Adrenal gland (tissue), 12 donors: ENCODE results near the gene CCDC51. TPM values are rescaled to one million over a fixed set of nuclear protein-coding genes. Genes with fewer than 3 reads are reported as not detected.
"Not testable (repeated sequence)": the region's sequence is repeated elsewhere in the genome, so short reads cannot be mapped to it uniquely, and the experiment has no call there.

Experiments
- DNase-seq, 7 donors: peaks; one replicate each; pipeline ENCODE4 v3.0.0-alpha.2; 2019 to 2020
- H3K27ac ChIP-seq, 5 donors: fragments of 200-600 bp; sonication (generic) in 4 of 5; 1 replicate in 3 of 5; 2 replicates in 2 of 5; pipeline versions ENCODE4 v1.5.1 to v1.8.0; 2016 to 2020; ENCODE audit warnings: mild to moderate bottlenecking in 1 of 5
- H3K27me3 ChIP-seq: fragments of 200-600 bp; 2 replicates; pipeline ENCODE4 v1.8.0; 2021
- H3K36me3 ChIP-seq, 2 donors: fragments of 200-600 bp; replicated peaks in 1 of 2; 1 replicate in 1 of 2; 2 replicates in 1 of 2; pipeline versions ENCODE4 v1.5.1 to v1.8.0; 2018 to 2022
- H3K4me1 ChIP-seq, 2 donors: fragments of 200-600 bp; replicated peaks in 1 of 2; 1 replicate in 1 of 2; 2 replicates in 1 of 2; pipeline versions ENCODE4 v1.5.1 to v1.8.0; 2018 to 2021
- H3K4me3 ChIP-seq, 4 donors: fragments of 200-600 bp; sonication (generic) in 3 of 4; one replicate each; pipeline ENCODE4 v1.5.1; 2016 to 2018
- H3K9me3 ChIP-seq, 3 donors: fragments of 200-600 bp; sonication (generic) in 1 of 3; replicated peaks in 1 of 3; 1 replicate in 2 of 3; 2 replicates in 1 of 3; pipeline versions ENCODE4 v1.5.1 to v1.8.0; 2016 to 2021
- CTCF ChIP-seq, 6 experiments: fragments of 450-650 bp in 4 of 6; fragments of 200-600 bp in 2 of 6; sonication (generic) in 1 of 6; IDR thresholded peaks; 1 replicate in 5 of 6; 2 replicates in 1 of 6; pipeline versions ENCODE4 v1.5.1 to v1.8.0; 2016 to 2021; ENCODE audit warnings: antibody characterized with exemption in 6 of 6, mild to moderate bottlenecking in 2 of 6, moderate library complexity in 1 of 6
- POLR2A ChIP-seq, 2 donors: fragments of 450-650 bp; IDR thresholded peaks; one replicate each; pipeline ENCODE4 v1.6.1; 2017; ENCODE audit warnings: antibody characterized with exemption in 2 of 2, mild to moderate bottlenecking in 2 of 2, moderate library complexity in 1 of 2
- WGBS, 4 donors: extraction: QIAGEN DNeasy Blood & Tissue Kit in 2 of 4; methylation state at CpG; one replicate each; pipeline versions ENCODE4 v1.1.5 to v1.1.7; 2013 to 2017; 5-methylcytosine and 5-hydroxymethylcytosine counted together
- intact Hi-C, 2 donors: fragments of 100-400 bp; cut with DNase I; formaldehyde crosslinking; loops; one replicate each; pipeline versions ENCODE4 v1.14.1 to v1.15.0; 2022 to 2023
- polyA plus RNA-seq, 3 donors: library from polyadenylated mRNA; stranded (reverse); fragments of 200-250 nt in 2 of 3; fragments of 350-450 nt in 1 of 3; fragmentation: Illumina TruSeq in 1 of 3; extraction: RNeasy Lipid Tissue Mini Kit (QIAGEN cat#74804) in 1 of 3; gene quantifications; one replicate each; pipeline ENCODE4 v1.2.3, GENCODE V29; 2013 to 2014
- total RNA-seq, 9 donors: library from RNA; depleted of rRNA in 4 of 9; stranded (reverse); fragments of >200 nt in 4 of 9; fragments of 120-200 nt in 1 of 9; fragmentation: NEBNext Ultra II Directional in 1 of 9; extraction: Animal tissue kit (Norgen Biotek cat#: 25700) in 1 of 9; gene quantifications; one replicate each; pipeline versions ENCODE4 v1.1.0 to v1.2.4, GENCODE V29; 2013 to 2023
- donor health status: healthy with polysubstance abuse.
- donor health status: Bipolar disorder and iron deficiency.
- donor health status: DM: yes; HTN: yes; CAD: no.
- donor health status: DM: no; HTN: no; CAD: no.
- donor health status: DM: no; HTN: no; CAD: no.
- donor health status: DM: yes; HTN: yes; CAD: no.

The CCDC51 gene
- total and polyA plus RNA-seq, 12 donors: 7.3 to 30.4 (median 19.5) TPM

DNA sequence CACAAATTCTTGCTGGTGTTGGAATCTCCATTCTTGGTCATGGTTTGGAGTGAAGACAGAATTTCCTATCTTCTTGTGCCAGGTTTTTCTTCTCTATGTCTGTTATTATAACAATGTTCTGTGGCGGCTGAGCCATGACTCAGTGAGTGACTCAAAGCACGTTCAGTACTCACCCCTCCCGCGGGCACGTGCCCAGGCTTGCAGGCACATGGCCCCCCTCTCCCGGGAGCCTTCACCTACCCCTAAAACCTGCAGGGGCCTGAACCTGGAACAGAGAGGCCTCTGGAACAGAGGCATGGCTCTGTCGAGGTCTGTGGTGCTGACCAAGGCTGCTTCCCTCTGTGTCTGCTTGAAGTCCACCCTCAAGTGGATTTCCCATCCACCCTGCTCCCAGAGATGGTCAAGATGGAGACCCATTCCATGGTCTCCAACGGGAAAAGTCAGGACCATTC is 37.6 kb downstream of the CCDC51 start:
- intact Hi-C loops: loop anchor here in 1 of 2 donors (1.0 kb wide), 1 partner anchor 29 kb away; no protein-coding TSS in a partner anchor
- Histone ChIP-seq H3K4me3 (no peak overlapping the region), H3K27me3 (no peaks in the 10 kb centered on the region), H3K4me1 (peaks cover 0 to 5% of the 10 kb centered on the region in 2 donors), H3K36me3 (no peaks in the 10 kb centered on the region), H3K27ac (peak overlapping the region in 3 of 5 donors; percentile 16 to 81 (median 80)), H3K9me3 (no peaks in the 10 kb centered on the region)
- peak; percentile 71 to 91 (median 86) for DNase-seq
- 20 to 37% (median 26%) methylated on average over 6 to 8 of the region's 8 CpGs for WGBS, 4 donors
- TF ChIP-seq CTCF (IDR thresholded peaks at IDR 0.05) (no peak), POLR2A (IDR thresholded peaks at IDR 0.05) (no peak)

- H3K4me3 ChIP-seq: not testable (repeated sequence)
Measured at GRCh38 chr3:48401434-48401901, 38.5 kb downstream of the CCDC51 start.

GRCh38 chr3:48400824-48401433 is 39.0 kb downstream of the CCDC51 start:
- Histone ChIP-seq H3K9me3 (no peaks in the 10 kb centered on the region), H3K4me3 (no peak overlapping the region), H3K4me1 (peaks cover 0 to 5% of the 10 kb centered on the region in 2 donors), H3K36me3 (no peaks in the 10 kb centered on the region), H3K27me3 (no peaks in the 10 kb centered on the region), H3K27ac (no peak overlapping the region)
- peak; percentile 79 to 93 (median 86) for TF ChIP-seq CTCF (IDR thresholded peaks at IDR 0.05)
- TF ChIP-seq POLR2A (IDR thresholded peaks at IDR 0.05): no peak
- DNase-seq: peak; percentile 44 to 82 (median 61)
- intact Hi-C loops: no loop called here
- WGBS, 4 donors: 47 to 60% (median 55%) methylated on average over 6 of the region's 6 CpGs

More at GRCh38 chr3:48401434-48401901, 38.5 kb downstream of the CCDC51 start:
- DNase-seq: peak in 3 of 7 donors; percentile 10 to 49 (median 18)
- peak overlapping the region in 3 of 5 donors; percentile 31 to 80 (median 74) for H3K27ac ChIP-seq
- H3K9me3 ChIP-seq, H3K4me1 ChIP-seq, H3K36me3 ChIP-seq, H3K27me3 ChIP-seq, intact Hi-C loops: not testable (repeated sequence)
- WGBS, 4 donors: 75 to 89% (median 85%) methylated on average over 12 of the region's 12 CpGs

GRCh38 chr3:48399387-48400172 is 40.3 kb downstream of the CCDC51 start:
- no peaks in the 10 kb centered on the region for H3K27me3 ChIP-seq
- 45 to 67% (median 59%) methylated on average over 4 of the region's 4 CpGs for WGBS, 4 donors
- no peak overlapping the region for H3K4me3 ChIP-seq
- peak overlapping the region in 1 of 5 donors; percentile 12 for H3K27ac ChIP-seq
- H3K9me3 ChIP-seq: no peaks in the 10 kb centered on the region
- no peaks in the 10 kb centered on the region for H3K36me3 ChIP-seq
- peaks cover 0 to 5% of the 10 kb centered on the region in 2 donors for H3K4me1 ChIP-seq
- intact Hi-C loops: loop anchor here in 1 of 2 donors (5.0 kb wide), 1 partner anchor 38 kb away; no protein-coding TSS in a partner anchor
- DNase-seq: peak in 3 of 7 donors; percentile 5 to 54 (median 12)
- TF ChIP-seq CTCF (IDR thresholded peaks at IDR 0.05) (no peak), POLR2A (IDR thresholded peaks at IDR 0.05) (no peak)
